Stimulated activated naive CD4-positive, alpha-beta T cell treated with Interleukin-2 at 50 U/mL for 16 hours (primary cell): ENCODE measurements around the gene ZDHHC24.

Experiments used
- DNase-seq: peaks from one replicate; lab custom pipeline; 2025; lab: John Stamatoyannopoulos, UW

ZDHHC24 gene

GRCh38 chr11:66473167-66473566, 72.7 kb downstream of the ZDHHC24 start:
- no peak for DNase-seq

GRCh38 chr11:66472054-66472453, 73.8 kb downstream of the ZDHHC24 start:
- DNase-seq: no peak

GRCh38 chr11:66471142-66471541, 74.7 kb downstream of the ZDHHC24 start:
- no peak for DNase-seq
